Measurements from ENCODE around the gene C7orf25.

- TF ChIP-seq CTCF (IDR thresholded peaks at IDR 0.05; ENCODE audit: low read length) = no peak
- no peak for TF ChIP-seq EZH2 (optimal IDR thresholded peaks at IDR 0.05; ENCODE audit: low read depth, low read length)
Measured at GRCh38 chr7:42922017-42922753, 10.3 kb upstream of the C7orf25 start.

Data from MM.1S (cell line).